ENCODE data around the gene SERPINA1. TPM values are rescaled to one million over a fixed set of nuclear protein-coding genes. Genes with fewer than 3 reads are reported as not detected.

Gene SERPINA1
- total RNA-seq, 4 donors from 2014 or later, result 10.5 to 25.4 (median 18.9) TPM

GRCh38 chr14:94343238-94344005, 45.0 kb downstream of the SERPINA1 start:
- Histone ChIP-seq H3K27me3 (no peaks in the 10 kb centered on the region), H3K4me1 (peaks cover 4 to 14% of the 10 kb centered on the region in 2 donors), H3K9me3 (no peaks in the 10 kb centered on the region), H3K4me3 (replicated peaks in 1 of 3) (no peak overlapping the region), H3K36me3 (no peaks in the 10 kb centered on the region), H3K27ac (no peak overlapping the region)
- intact Hi-C loops (cut with DNase I), result no loop called here
- no peak for DNase-seq
- TF ChIP-seq POLR2A (IDR thresholded peaks at IDR 0.05), result no peak
- TF ChIP-seq, protein P1, sequence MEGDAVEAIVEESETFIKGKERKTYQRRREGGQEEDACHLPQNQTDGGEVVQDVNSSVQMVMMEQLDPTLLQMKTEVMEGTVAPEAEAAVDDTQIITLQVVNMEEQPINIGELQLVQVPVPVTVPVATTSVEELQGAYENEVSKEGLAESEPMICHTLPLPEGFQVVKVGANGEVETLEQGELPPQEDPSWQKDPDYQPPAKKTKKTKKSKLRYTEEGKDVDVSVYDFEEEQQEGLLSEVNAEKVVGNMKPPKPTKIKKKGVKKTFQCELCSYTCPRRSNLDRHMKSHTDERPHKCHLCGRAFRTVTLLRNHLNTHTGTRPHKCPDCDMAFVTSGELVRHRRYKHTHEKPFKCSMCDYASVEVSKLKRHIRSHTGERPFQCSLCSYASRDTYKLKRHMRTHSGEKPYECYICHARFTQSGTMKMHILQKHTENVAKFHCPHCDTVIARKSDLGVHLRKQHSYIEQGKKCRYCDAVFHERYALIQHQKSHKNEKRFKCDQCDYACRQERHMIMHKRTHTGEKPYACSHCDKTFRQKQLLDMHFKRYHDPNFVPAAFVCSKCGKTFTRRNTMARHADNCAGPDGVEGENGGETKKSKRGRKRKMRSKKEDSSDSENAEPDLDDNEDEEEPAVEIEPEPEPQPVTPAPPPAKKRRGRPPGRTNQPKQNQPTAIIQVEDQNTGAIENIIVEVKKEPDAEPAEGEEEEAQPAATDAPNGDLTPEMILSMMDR (IDR thresholded peaks at IDR 0.05), result no peak
- 86 to 93% methylated on average over 8 of the region's 8 CpGs for WGBS, 2 donors

DNA sequence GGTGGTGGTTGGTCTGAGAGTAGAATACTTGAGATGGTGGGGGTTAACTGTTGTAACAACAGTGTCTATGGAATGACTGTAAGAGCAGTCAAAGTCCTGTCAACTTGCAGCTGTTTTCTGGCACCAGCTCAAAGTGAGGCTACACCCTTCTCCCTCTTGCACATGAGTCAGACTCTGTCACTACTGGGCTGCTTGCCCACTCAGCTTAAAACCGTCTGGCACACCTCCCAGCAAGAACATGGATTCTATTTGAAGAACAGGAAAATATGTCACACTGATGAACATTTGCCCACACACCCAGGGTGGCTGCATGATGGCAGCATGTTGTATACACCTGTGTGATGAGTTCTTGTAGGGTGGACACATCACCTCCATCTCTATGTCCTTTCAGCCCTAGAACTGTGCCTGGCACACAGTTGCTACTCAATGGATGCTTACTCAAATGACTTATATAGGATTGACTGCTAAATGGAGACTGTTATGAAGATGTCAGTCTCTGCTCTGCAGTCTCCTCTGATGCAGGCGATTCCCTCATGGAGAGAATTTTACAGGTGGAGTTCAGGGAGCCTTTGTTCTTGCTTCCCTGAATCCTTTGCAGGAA, 46.0 kb downstream of the SERPINA1 start:
- H3K4me1 ChIP-seq, result peaks cover 4 to 14% of the 10 kb centered on the region in 2 donors
- 46 to 59% methylated on average over 2 of the region's 2 CpGs for WGBS, 2 donors
- no peak for TF ChIP-seq POLR2A (IDR thresholded peaks at IDR 0.05)
- TF ChIP-seq, protein P1 (IDR thresholded peaks at IDR 0.05), result no peak
- no peak overlapping the region for H3K4me3 ChIP-seq (replicated peaks in 1 of 3)
- no peaks in the 10 kb centered on the region for H3K9me3 ChIP-seq
- no peaks in the 10 kb centered on the region for H3K36me3 ChIP-seq
- H3K27ac ChIP-seq, result no peak overlapping the region
- peak; percentile 88 to 90 for DNase-seq
- intact Hi-C loops (cut with DNase I), result no loop called here
- H3K27me3 ChIP-seq, result no peaks in the 10 kb centered on the region

GRCh38 chr14:94341656-94342333, 46.6 kb downstream of the SERPINA1 start:
- Histone ChIP-seq H3K36me3 (no peaks in the 10 kb centered on the region), H3K27ac (no peak overlapping the region), H3K27me3 (no peaks in the 10 kb centered on the region), H3K4me3 (replicated peaks in 1 of 3) (no peak overlapping the region), H3K4me1 (peaks cover 4 to 14% of the 10 kb centered on the region in 2 donors), H3K9me3 (no peaks in the 10 kb centered on the region)
- TF ChIP-seq, protein P1 (IDR thresholded peaks at IDR 0.05), result no peak
- no peak for TF ChIP-seq POLR2A (IDR thresholded peaks at IDR 0.05)
- 40 to 42% methylated on average over 5 of the region's 5 CpGs for WGBS, 2 donors
- intact Hi-C loops (cut with DNase I), result no loop called here
- peak in 1 of 2 donors; percentile 12 for DNase-seq

- no peak overlapping the region for H3K4me3 ChIP-seq (replicated peaks in 1 of 3)
- no peak overlapping the region for H3K27ac ChIP-seq
- peaks cover 4 to 14% of the 10 kb centered on the region in 2 donors for H3K4me1 ChIP-seq
- H3K36me3 ChIP-seq, result no peaks in the 10 kb centered on the region
- TF ChIP-seq, protein P1 (IDR thresholded peaks at IDR 0.05), result no peak
- TF ChIP-seq POLR2A (IDR thresholded peaks at IDR 0.05), result no peak
- DNase-seq, result no peak
- intact Hi-C loops (cut with DNase I), result no loop called here
- H3K9me3 ChIP-seq, result no peaks in the 10 kb centered on the region
- H3K27me3 ChIP-seq, result no peaks in the 10 kb centered on the region
Observed at GRCh38 chr14:94340533-94340932, 47.9 kb downstream of the SERPINA1 start.

GRCh38 chr14:94338023-94338422, 50.4 kb downstream of the SERPINA1 start:
- Histone ChIP-seq H3K27me3 (no peaks in the 10 kb centered on the region), H3K9me3 (no peaks in the 10 kb centered on the region), H3K36me3 (no peaks in the 10 kb centered on the region), H3K4me1 (peaks cover 4 to 14% of the 10 kb centered on the region in 2 donors), H3K4me3 (replicated peaks in 1 of 3) (no peak overlapping the region), H3K27ac (no peak overlapping the region)
- WGBS, 2 donors, result 91% methylated on average over 2 of the region's 2 CpGs
- intact Hi-C loops (cut with DNase I), result no loop called here
- no peak for DNase-seq
- TF ChIP-seq, protein P1 (IDR thresholded peaks at IDR 0.05), result no peak
- TF ChIP-seq POLR2A (IDR thresholded peaks at IDR 0.05), result no peak
